CD4-positive, alpha-beta T cell treated with Interleukin-15 for 1 hour (primary cell): Measurements from ENCODE around the gene CCR8.

Source experiments
- DNase-seq: peaks from one replicate; pipeline ENCODE4 v3.0.0-alpha.2; 2020

Gene CCR8, protein sequence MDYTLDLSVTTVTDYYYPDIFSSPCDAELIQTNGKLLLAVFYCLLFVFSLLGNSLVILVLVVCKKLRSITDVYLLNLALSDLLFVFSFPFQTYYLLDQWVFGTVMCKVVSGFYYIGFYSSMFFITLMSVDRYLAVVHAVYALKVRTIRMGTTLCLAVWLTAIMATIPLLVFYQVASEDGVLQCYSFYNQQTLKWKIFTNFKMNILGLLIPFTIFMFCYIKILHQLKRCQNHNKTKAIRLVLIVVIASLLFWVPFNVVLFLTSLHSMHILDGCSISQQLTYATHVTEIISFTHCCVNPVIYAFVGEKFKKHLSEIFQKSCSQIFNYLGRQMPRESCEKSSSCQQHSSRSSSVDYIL

DNA sequence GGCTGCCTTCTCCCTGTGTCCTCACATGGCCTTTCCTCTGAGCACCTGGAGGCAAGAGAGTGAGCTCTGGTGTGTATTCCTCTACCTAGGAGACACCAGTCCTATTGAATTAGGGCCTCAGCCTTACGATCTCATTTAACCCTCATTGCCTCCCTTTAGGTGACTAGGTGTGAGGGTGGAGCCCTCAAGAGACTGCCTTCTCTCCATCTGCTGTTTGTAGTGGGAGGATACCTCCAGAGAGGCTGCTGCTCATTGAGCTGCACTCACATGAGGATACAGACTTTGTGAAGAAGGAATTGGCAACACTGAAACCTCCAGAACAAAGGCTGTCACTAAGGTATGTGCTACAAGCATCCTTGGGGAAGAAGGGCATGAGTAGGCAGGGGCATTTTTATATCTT, at the start of gene CCR8:
Gene CCR8 (plus strand): TSS at position 217 of the 400 bp plus-strand sequence. CDS start 2,623 bp downstream, outside the sequence.
- no peak for DNase-seq

DNA sequence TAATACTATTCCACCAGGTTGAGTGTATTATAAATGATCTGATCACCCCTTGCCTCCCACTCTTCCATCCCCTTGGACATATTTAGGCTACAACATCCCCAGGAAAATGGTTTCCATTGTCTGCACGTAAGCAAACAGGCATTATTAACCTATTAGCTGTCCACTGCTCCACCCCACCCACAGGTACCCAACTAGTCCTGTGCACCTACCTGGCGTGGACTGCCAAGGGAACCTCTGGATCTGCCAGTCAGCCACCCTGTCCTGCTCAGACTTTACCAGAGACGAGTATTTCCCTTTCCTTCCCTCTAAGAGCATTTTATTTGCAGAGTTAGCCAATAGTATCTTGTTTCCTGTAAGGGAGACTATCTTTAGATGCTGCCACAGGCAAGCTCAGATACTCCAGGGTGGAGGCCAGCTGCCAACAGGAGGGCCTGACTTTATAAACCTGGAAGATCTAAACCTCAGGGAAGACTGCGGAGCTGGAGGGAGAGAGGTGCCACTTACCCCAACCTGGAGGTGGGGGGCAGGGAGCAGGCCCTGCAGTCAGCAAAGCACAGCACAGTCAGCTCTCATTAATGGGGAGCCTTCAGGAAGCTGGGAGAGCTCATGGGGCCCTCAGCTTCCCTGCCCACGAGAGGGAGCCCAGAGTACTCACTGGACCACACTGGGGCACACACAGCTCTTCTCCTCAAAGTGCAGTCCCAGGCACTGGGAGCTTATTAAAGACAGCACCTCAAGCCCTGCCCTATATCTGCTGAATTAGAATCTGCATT, 49.6 kb upstream of the CCR8 start, which contains the start of gene CX3CR1:
Gene CX3CR1 (minus strand): TSS at position 292 of the 773 bp plus-strand sequence. CDS start 13,527 bp downstream, outside the sequence.
- no peak for DNase-seq

DNA sequence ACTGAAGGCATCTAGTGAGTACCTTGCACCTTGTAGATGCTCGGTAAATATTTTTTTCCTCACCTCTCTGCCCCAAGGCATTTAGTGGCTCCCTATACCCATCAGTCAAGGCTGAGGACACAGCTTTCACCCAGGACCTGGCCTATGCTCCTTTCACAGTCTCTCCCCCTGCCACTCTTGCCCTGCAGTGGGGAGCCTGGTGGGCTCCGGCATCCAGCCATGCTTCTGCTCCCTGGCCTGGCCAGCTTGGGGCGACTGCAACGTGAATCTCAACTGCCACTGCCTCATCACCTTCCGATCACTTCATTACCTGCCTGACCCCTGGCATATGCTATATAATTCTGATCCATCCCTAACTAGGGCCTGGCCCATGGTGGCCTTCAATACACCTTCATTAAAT, 48.9 kb upstream of the CCR8 start:
- no peak for DNase-seq

DNA sequence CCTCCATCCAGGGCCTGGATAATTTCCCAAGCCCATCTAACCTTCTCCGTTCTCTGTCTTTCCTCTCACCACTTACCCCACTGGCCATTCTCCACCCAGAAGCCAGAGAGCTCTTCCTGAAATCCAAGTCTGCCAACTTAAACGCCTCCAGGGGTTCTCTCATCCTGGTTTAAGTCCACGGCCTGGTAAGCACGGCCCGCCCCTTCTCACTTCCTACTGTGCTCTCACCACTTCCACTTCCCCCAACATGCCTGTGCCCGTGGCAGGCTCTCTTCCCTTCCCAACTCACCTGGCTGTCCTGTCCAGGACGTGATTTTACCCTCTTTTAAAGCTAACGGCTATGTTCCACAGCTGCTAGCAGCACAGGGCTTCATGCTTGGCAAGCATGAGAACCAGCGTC, 48.0 kb upstream of the CCR8 start:
- no peak for DNase-seq

DNA sequence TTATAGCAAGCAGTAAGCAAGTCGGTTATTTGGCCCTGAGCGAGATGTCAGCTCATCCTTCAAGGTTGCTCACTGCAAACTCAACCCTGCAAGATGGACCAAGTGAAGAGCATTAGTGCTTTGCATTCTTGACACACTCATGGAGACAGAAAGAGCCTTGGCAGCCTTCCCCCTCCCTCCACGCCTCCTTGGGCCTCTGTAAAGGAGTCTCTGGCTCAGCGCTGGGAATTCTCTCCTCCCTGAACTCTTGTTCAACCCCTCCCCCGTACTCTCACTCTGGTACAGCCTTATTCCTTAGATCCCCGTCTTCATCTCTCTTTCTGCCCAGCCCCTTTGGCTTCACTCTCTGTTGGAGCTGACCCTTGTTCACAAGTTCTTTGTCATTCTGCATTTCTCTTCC, 47.5 kb upstream of the CCR8 start:
- no peak for DNase-seq

DNA sequence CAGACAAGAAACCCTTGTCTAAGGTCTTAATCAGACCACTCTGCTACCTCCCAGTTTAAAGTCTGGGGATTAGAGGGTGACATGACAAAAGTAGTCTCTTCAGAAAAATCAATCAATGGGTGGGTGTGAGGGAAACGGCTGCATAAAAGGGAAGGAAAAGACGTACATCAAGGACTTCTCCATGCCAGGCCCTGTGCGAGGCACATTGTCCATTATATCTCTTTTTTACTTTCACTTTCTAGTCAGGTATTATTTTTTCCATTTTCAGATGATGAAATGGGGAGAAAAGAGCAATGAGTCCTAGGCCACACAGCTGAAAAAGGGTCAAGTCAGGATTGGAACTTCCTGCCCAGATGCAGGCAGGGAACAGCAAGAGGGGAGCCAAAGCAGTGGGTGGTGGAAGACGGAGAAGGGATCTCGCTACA, 45.0 kb upstream of the CCR8 start:
- no peak for DNase-seq

DNA sequence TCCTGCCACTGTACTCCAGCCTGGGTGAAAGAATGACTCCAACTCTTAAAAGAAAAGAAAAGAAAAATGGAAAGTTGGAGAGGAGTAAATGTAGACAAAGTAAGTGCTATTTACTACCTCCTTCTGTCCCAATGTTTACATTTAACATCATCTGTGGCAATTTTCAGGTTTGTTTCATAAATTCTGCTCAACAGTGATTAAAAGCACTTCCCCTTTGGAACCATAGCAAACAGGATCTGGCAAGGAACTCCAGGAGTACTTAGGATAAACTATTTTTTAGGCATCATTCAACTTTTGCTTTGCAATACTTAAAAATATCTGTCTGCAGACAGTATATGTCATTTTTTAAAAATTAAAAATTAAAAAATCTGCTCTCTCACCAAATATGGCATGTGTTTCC, 44.2 kb upstream of the CCR8 start:
- no peak for DNase-seq

DNA sequence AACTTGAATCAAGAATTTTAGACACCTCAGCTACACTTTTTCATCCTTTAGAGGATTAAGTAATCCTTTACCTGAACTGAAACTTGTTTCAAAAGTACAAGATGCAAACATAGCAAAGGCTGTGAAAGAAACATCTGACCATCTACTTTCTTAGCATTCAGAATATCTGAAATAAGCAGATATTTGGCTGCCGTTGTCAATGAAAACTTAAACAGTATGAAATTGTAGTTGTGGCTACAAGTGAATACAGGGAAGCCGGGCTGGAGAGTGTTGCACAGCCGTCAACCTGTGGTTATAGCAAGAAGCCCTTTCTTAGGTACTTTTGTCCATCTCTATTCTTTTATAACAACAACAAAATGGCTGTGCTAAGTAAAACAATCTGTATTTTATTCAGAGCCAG, 42.7 kb upstream of the CCR8 start:
- DNase-seq = no peak

DNA sequence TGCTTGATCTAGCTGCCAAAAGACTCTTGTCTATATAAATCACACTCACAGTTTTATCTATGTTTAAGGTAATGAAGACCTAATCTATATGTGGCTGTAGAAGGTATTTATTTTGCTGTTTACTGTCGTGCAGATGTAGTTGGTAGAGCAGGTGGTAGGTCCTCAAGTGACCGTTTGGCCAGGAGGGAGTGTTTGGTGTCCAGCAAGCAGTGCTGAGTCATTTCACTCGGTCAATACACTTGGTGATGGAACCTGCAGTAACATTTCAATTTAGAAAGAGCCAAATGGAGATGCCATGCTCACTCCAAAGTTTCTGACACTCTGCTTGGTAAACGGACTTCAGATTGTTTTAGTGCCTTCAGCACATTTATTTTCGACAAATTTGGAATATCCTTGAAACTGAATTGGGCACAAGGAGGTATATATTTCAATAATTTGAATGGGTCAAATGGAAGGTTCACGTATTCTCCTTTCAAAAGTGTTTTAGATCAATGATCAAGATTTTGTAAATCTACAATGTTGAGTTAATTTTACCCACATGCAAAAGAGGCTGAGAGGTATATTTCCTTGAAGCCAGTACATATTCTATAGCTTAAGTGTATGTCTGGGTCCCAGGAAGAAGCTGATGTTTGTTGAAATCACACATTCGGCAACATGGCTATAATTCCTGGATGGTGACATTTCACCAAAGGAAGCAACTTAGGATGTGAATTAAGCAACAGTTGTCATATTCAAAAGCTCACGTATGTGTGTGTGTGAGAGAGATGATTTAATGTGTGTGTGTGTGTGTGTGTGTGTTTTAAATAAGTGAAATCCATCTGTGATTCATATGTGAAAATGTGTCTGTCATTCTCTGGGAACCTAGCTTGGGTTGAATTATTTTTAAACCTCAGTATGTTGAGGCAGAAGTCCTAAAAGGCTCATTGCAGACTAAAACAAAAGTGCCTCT, 42.0 kb upstream of the CCR8 start:
- no peak for DNase-seq

DNA sequence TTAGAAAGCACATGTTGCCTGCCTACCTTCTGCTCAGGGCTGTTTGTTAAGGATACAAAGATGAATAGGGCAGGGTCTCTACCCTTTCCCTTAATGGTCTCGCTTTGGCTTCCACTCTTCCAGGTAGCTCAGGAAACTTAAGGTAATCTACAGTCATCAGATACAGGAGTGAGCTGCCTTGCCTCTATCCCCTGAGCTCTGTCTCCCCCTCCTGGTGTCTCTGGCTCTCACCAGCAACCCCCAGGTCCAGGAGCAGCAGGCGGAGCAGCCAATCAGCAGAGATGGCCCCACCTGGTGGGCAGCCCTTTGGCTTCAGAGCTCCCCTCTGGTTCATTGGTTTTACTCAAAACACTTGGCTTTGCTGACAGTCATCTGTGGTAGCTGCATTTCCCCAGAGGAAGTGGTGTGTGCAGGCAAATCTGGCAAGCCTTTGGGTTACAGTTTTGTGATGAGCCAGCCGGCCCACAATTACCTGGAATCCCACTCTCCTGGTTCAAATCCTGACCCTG, 41.2 kb upstream of the CCR8 start:
- DNase-seq = peak; percentile 91

DNA sequence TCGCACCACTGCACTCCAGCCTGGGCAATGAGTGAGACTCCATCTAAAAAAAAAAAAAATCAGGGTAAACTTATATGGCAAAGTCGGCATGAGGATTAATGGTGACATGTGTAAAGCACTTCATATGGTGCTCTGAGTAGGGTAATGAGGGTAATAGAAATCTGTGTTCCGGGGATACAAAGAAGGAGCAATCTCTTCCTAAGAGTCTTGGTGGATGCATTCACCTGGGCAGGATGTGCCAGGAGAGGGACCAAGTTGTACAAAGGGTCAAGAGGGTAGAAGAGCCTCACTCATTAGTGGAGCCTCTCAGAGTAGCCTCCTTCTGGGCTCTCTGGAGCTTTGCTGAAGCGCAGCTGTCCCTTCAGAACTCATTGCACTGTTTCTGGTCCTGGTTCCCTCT, 40.4 kb upstream of the CCR8 start:
- no peak for DNase-seq

DNA sequence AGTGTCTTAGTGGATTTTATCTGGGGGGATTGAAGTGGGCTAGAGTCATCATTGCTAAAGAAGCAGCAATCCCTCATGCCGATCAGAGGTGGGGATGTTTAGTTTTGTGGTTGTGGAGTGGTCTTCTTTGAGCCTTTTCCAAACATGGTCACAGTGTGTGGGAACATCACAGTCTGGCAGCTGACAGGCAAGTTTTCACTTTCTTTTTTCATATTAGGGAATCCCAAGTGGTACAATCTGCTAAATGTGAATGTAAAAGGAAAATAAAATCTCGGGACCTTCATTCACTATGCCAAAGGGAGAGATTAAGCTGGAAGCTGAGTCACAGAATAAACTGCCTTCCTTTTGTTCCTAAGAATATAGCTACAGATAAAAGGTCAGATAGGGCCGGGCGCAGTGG, 39.3 kb upstream of the CCR8 start:
- no peak for DNase-seq

DNA sequence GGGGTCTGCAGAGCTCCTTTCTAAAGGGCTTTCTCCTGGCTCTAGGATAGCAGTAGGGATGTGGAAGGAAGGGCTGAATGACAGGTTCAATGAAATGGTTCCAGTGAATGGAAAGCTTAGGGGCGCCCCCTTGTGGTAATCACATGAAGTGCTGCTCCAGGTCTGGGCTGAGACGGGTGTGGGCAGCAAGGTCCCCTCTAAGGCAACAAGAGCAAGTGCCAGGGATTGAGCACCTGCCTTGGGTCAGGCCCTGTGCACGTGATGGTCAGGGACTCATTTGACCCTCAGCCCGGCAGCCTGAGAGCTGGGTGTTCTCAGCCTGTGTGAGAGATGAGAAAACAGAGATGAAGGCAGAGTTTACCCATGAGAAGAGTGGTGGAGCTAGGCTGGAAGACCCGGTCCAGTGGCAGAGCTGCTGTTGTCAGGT, 37.6 kb upstream of the CCR8 start:
- peak; percentile 68 for DNase-seq

DNA sequence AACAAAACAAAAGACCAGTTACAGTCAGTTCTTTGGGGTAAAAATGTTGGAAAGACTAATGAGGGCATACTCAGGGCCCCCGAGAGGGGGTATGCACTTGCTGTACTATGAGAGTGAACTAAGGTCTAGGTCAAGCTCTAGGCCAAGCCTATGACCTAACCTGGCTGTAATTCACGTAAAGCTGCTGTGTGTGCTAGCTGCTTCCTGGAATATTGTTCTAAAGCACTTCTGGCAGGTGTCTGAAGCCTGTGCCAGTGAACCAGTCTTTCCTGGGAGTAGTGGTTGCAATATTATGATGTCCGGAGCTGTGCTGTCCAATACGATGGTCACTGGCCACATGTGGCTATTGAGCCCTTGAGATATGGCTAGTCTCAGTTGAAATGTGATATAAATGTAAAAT, 36.5 kb upstream of the CCR8 start:
- no peak for DNase-seq

DNA sequence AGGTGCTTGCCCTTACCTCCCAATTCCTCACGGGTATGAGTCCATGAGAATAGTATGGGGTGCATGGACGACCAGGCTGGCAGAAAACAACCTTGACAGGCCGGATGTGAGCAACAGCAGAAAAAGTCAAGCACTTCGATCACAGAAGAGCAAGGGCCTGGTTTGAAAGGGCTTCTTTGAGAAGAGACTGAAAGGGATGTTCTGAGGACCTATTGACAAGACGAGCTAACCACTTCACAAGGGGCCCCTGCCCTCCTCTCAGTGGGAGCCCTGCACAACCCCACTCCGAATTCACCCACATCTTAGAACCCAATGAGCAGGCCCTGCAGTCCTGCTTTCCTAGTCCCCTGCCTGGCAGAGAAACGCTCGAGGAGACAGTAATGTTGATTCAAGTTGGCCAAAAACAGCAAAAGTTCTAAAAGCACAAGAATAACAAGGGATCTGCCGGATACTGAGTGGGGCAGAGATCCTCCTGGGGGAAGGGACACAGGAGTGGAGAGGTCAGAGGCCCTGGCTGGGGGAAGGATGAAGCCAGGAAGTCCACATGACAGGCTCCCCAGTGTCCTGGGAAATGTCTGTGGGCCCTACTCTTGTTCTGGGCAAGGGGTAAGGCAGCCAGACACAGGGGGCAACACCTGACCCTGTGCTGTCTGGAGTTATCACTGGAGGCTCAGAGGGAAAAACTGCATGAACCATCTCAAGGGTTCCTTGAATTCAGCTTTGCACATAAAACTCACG, 34.9 kb upstream of the CCR8 start:
- DNase-seq = no peak

DNA sequence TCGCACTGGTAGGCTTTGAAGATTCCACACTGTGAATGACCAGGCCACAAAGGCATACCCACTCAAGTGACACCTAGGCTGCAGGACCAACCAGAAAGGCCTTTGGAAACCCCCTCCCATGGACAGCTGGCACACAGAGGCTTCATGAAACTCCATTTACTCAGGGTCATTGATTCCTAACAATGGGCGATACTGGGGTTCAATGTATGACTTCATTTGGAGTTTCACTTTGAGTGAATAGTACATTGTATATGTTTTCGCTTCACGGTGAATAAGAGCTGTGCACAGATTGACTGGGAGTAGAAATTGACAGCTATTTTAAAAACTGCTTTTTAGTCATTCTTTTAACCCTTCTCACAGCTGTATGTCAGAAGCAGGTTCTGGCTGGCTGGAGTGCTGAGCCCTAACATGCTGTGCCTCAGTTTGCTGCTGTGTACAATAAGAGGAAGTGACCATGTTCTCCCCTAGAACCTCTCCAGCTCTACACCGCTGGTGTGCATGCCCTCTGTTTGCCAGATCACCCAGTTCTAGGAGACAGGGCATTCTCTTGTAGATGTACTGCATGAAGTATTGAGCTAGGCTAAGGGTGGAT, 34.2 kb upstream of the CCR8 start:
- no peak for DNase-seq

DNA sequence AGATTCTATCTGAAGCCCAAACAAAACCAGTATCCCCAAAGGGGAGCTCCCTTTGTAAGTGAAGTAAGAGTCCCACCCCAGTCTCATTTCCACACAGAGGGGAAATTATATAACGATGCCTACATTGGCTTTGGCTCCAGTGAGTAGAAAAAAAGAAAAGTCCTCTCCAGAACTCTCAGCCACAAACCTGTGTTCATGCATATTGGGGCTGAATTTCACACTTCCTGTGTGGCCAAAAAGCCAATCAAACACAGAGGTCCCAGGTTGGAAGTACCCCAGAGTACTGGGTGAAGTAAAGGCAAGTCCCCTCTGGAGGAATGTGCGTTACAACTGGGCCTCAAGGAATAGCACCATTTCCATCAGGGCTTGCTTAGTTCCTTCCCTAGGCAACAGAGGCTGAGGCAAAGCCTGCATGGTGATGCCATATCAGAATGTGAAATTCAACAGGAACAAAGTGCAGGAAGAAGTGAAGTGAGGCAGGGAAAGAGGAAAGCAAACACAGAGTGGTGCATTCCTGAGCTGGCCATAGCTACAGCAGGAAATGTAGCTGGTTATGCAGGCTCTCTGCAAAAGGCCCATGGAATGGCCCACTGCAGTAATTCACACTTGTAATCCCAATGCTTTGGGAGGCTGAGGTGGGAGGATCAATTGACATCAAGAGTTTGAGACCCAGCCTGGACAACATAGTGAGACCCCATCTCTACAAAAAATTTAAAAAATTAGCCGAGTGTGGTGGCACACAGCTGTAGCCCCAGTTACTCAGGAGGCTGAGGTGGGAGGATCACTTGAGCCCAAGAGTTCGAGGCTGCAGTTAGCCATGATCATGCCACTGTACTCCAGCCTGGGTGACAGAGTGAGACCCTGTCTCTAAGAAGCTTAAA, 33.1 kb upstream of the CCR8 start:
- no peak for DNase-seq

DNA sequence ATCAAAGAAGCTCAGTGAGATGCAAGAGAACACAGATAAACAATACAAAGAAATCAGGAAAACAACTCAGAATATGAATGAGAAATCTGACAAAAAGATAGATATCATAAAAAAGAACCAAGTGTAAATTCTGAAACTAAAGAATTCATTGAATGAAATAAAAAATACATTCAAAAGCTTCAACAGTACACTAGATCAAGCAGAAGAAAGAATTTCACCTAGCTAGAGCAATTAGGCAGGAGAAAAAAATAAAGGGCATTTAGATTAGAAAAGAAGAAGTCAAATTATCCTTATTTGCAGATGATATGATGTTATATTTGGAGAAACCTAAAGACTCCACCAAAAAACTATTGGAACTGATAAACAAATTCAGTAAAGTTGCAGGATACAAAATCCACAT, 30.2 kb upstream of the CCR8 start:
- no peak for DNase-seq

DNA sequence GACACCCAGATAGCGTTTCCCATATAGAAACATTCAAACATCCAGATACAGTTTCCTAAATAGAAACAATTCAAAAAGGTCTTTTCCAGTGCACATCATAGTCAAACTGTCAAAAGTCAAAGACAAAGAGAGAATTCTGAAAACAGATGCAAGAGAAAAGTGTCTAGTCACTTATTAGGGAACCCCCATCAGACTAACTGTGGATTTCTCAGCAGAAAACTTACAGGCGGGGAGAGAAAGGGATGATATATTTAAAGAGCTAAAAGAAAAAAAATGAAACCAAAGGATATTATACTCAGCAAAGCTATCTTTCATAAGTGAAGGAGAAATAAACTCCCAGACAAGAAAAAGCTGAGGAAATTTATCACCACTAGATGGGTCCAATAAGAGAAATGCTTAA, 27.3 kb upstream of the CCR8 start:
- no peak for DNase-seq

DNA sequence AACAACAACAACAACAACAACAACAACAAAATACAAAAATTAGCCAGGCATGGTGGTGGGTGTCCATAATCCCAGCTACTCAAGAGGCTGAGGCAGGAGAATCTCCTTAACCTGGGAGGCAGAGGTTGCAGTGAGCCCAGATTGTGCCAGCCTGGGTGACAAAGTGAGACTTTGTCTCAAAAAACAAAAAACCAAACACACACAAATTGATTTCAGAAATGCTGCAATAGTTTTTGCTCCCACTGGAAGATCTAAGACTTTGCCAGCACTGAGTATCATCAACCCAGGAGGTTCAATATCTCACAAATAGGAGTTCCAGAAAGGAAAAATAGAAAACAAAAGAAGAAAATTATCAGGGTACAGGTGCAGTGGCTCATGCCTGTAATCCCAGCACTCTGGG, 16.2 kb upstream of the CCR8 start:
- no peak for DNase-seq

DNA sequence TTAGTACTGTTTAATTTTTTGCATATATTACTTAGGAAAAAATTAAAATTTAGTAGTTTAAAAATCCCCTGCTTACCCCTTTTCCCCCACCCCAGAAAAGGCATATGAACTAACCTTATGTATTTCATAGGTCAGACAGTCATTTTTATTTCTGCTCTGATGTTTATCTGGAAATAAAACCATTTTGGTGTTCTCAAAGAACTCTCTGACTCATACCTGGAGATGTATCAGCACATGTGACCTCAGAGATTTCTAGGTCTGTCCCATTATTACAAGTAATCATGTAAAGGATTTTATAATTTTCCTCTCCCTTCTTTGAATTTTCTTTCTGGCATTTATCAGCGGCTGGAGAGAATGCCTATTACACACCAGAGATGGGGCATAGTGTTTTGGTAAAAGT, 14.1 kb upstream of the CCR8 start:
- DNase-seq = no peak
